ENCODE measurements around the gene IL17B.

IL17B gene

DNA sequence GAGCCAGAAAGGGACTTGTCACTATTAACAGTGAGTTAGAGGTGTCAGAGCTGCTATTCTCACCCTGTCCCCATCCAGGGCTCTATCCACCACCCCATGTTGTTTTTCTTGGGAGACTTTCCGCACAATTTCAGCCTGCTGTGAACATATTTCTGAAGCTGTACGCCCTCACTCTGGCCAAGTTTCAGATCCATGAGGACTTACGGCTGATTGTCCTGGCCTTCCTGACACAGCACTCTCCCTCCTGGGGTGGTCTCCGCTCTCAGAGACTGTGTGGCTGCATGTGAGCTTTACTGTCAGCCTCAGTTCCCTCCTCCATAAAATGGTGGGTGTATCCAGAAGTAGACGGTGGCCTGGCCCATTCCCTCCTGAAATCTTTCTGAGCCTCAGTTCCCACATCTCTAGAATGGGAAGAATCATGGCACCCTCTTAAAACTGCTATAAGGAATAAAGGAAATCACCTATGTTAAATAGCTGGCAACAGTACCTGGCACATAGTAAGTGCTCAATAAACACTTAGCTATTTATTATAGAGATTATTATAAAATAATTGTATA, 804 bp upstream of the IL17B start:
- Histone ChIP-seq H3K36me3 (ENCODE audit: control insufficient read depth in 5 of 5, insufficient read depth in 5 of 5, low read length in 5 of 5) (no peaks in the 10 kb centered on the region), H3K4me1 (ENCODE audit: control insufficient read depth in 5 of 5, insufficient read depth in 5 of 5, low read length in 5 of 5) (peaks cover 0 to 31% (median 27%) of the 10 kb centered on the region in 5 donors), H3K27me3 (ENCODE audit: control insufficient read depth in 5 of 5, insufficient read depth in 4 of 5, low read length in 5 of 5) (no peaks in the 10 kb centered on the region), H3K27ac (ENCODE audit: low read depth, low read length) (no peak overlapping the region), H3K4me3 (ENCODE audit: low read depth in 1 of 5, low read length in 5 of 5) (no peak overlapping the region), H3K9ac (ENCODE audit: low read length in 5 of 5) (no peak overlapping the region), H3K9me3 (ENCODE audit: control insufficient read depth in 5 of 5, low read length in 5 of 5) (no peaks in the 10 kb centered on the region)

- Histone ChIP-seq H3K27me3 (ENCODE audit: control insufficient read depth in 5 of 5, insufficient read depth in 4 of 5, low read length in 5 of 5) (no peaks in the 10 kb centered on the region), H3K36me3 (ENCODE audit: control insufficient read depth in 5 of 5, insufficient read depth in 5 of 5, low read length in 5 of 5) (no peaks in the 10 kb centered on the region), H3K27ac (ENCODE audit: low read depth, low read length) (no peak overlapping the region), H3K9ac (ENCODE audit: low read length in 5 of 5) (no peak overlapping the region), H3K4me3 (ENCODE audit: low read depth in 1 of 5, low read length in 5 of 5) (no peak overlapping the region), H3K9me3 (ENCODE audit: control insufficient read depth in 5 of 5, low read length in 5 of 5) (no peaks in the 10 kb centered on the region), H3K4me1 (ENCODE audit: control insufficient read depth in 5 of 5, insufficient read depth in 5 of 5, low read length in 5 of 5) (peaks cover 0 to 22% (median 19%) of the 10 kb centered on the region in 5 donors)
These were observed 761 bp downstream of the IL17B start for GRCh38 chr5:149378241-149378820.

GRCh38 chr5:149376711-149377447, 2.2 kb downstream of the IL17B start:
- no peak overlapping the region for H3K4me3 ChIP-seq (ENCODE audit: low read depth in 1 of 5, low read length in 5 of 5)
- H3K27me3 ChIP-seq (ENCODE audit: control insufficient read depth in 5 of 5, insufficient read depth in 4 of 5, low read length in 5 of 5) = no peaks in the 10 kb centered on the region
- H3K27ac ChIP-seq (ENCODE audit: low read depth, low read length) = no peak overlapping the region
- no peaks in the 10 kb centered on the region for H3K36me3 ChIP-seq (ENCODE audit: control insufficient read depth in 5 of 5, insufficient read depth in 5 of 5, low read length in 5 of 5)
- peaks cover 0 to 11% (median 4%) of the 10 kb centered on the region in 5 donors for H3K4me1 ChIP-seq (ENCODE audit: control insufficient read depth in 5 of 5, insufficient read depth in 5 of 5, low read length in 5 of 5)
- H3K9ac ChIP-seq (ENCODE audit: low read length in 5 of 5) = no peak overlapping the region
- no peaks in the 10 kb centered on the region for H3K9me3 ChIP-seq (ENCODE audit: control insufficient read depth in 5 of 5, low read length in 5 of 5)

DNA sequence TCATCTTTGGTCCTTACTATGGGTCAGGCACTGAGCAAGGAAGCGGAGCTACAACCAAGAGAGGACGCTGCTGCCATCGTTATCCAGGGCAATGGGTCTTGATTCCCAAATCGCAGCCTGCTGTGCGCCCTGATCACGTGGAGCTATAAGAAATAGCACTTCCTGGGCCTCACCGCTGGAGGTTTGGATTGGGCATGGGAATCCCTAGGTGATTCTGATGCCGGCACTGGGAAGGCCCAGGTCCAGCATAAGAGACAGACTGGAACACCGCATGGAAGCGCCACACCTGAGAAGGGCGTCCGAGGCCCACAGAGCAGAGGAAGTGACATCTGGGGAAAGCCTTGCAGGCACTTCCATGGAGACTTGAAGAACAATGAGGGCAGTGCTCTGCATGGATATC, 3.0 kb downstream of the IL17B start:
- Histone ChIP-seq H3K9ac (ENCODE audit: low read length in 5 of 5) (no peak overlapping the region), H3K27me3 (ENCODE audit: control insufficient read depth in 5 of 5, insufficient read depth in 4 of 5, low read length in 5 of 5) (peaks cover 0 to 2% (median 0%) of the 10 kb centered on the region in 5 donors), H3K4me1 (ENCODE audit: control insufficient read depth in 5 of 5, insufficient read depth in 5 of 5, low read length in 5 of 5) (peaks cover 0 to 11% (median 0%) of the 10 kb centered on the region in 5 donors), H3K4me3 (ENCODE audit: low read depth in 1 of 5, low read length in 5 of 5) (no peak overlapping the region), H3K36me3 (ENCODE audit: control insufficient read depth in 5 of 5, insufficient read depth in 5 of 5, low read length in 5 of 5) (no peaks in the 10 kb centered on the region), H3K27ac (ENCODE audit: low read depth, low read length) (no peak overlapping the region), H3K9me3 (ENCODE audit: control insufficient read depth in 5 of 5, low read length in 5 of 5) (no peaks in the 10 kb centered on the region)

GRCh38 chr5:149375434-149375833, 3.7 kb downstream of the IL17B start:
- H3K4me3 ChIP-seq (ENCODE audit: low read depth in 1 of 5, low read length in 5 of 5) = no peak overlapping the region
- no peak overlapping the region for H3K27ac ChIP-seq (ENCODE audit: low read depth, low read length)
- H3K36me3 ChIP-seq (ENCODE audit: control insufficient read depth in 5 of 5, insufficient read depth in 5 of 5, low read length in 5 of 5) = no peaks in the 10 kb centered on the region
- H3K9ac ChIP-seq (ENCODE audit: low read length in 5 of 5) = no peak overlapping the region
- H3K27me3 ChIP-seq (ENCODE audit: control insufficient read depth in 5 of 5, insufficient read depth in 4 of 5, low read length in 5 of 5) = peaks cover 0 to 2% (median 0%) of the 10 kb centered on the region in 5 donors
- peaks cover 0 to 12% (median 0%) of the 10 kb centered on the region in 5 donors for H3K4me1 ChIP-seq (ENCODE audit: control insufficient read depth in 5 of 5, insufficient read depth in 5 of 5, low read length in 5 of 5)
- H3K9me3 ChIP-seq (ENCODE audit: control insufficient read depth in 5 of 5, low read length in 5 of 5) = no peaks in the 10 kb centered on the region

DNA sequence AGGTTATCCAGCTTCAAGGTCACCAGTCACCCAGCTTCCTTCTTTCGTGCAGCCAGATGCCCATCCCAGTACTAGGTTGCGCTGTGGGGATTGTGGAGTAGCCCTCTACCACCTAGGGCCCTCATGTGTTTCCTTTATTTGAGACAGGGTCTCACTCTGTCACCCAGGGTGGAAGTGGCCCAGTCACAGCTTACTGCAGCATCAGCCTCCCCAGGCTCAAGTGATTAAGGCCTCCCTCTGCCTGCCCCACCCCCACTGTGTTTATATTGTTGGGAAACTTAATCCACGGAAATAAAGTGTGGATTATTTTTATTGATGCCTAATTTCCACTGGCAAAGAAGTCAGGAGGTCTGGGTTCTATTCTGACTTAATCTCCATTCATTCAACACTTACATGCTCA, 4.3 kb downstream of the IL17B start:
- H3K4me3 ChIP-seq (ENCODE audit: low read depth in 1 of 5, low read length in 5 of 5) = no peak overlapping the region
- H3K4me1 ChIP-seq (ENCODE audit: control insufficient read depth in 5 of 5, insufficient read depth in 5 of 5, low read length in 5 of 5) = peaks cover 0 to 12% (median 0%) of the 10 kb centered on the region in 5 donors
- H3K27ac ChIP-seq (ENCODE audit: low read depth, low read length) = no peak overlapping the region
- H3K9ac ChIP-seq (ENCODE audit: low read length in 5 of 5) = no peak overlapping the region
- H3K36me3 ChIP-seq (ENCODE audit: control insufficient read depth in 5 of 5, insufficient read depth in 5 of 5, low read length in 5 of 5) = no peaks in the 10 kb centered on the region
- peaks cover 0 to 2% (median 0%) of the 10 kb centered on the region in 5 donors for H3K27me3 ChIP-seq (ENCODE audit: control insufficient read depth in 5 of 5, insufficient read depth in 4 of 5, low read length in 5 of 5)
- no peaks in the 10 kb centered on the region for H3K9me3 ChIP-seq (ENCODE audit: control insufficient read depth in 5 of 5, low read length in 5 of 5)

DNA sequence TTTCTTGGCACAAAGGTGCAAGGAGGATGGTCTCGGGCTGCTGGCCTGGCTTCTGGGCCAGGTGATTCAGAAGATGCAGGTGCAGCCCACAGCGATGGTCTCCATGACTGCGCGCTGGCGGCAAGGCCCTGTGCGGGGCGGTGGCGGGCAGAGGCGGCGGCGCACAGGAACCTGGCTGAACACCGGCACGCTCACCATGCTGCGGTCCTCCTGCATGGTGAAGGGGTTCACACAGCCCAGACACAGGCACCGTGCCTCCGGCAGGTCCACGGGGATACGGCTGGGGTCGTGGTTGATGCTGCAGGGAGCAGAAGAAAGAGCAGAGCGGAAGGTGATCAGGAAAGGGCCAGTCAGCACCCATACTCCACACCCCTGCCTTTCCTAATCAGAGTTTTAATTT, 4.8 kb downstream of the IL17B start:
- no peaks in the 10 kb centered on the region for H3K9me3 ChIP-seq (ENCODE audit: control insufficient read depth in 5 of 5, low read length in 5 of 5)
- H3K27me3 ChIP-seq (ENCODE audit: control insufficient read depth in 5 of 5, insufficient read depth in 4 of 5, low read length in 5 of 5) = peaks cover 0 to 2% (median 0%) of the 10 kb centered on the region in 5 donors
- H3K27ac ChIP-seq (ENCODE audit: low read depth, low read length) = no peak overlapping the region
- H3K9ac ChIP-seq (ENCODE audit: low read length in 5 of 5) = no peak overlapping the region
- peaks cover 0 to 12% (median 0%) of the 10 kb centered on the region in 5 donors for H3K4me1 ChIP-seq (ENCODE audit: control insufficient read depth in 5 of 5, insufficient read depth in 5 of 5, low read length in 5 of 5)
- no peak overlapping the region for H3K4me3 ChIP-seq (ENCODE audit: low read depth in 1 of 5, low read length in 5 of 5)
- H3K36me3 ChIP-seq (ENCODE audit: control insufficient read depth in 5 of 5, insufficient read depth in 5 of 5, low read length in 5 of 5) = no peaks in the 10 kb centered on the region

GRCh38 chr5:149372932-149373331, 6.2 kb downstream of the IL17B start:
- H3K4me3 ChIP-seq (ENCODE audit: low read depth in 1 of 5, low read length in 5 of 5) = no peak overlapping the region
- no peaks in the 10 kb centered on the region for H3K36me3 ChIP-seq (ENCODE audit: control insufficient read depth in 5 of 5, insufficient read depth in 5 of 5, low read length in 5 of 5)
- H3K9me3 ChIP-seq (ENCODE audit: control insufficient read depth in 5 of 5, low read length in 5 of 5) = no peaks in the 10 kb centered on the region
- H3K27ac ChIP-seq (ENCODE audit: low read depth, low read length) = no peak overlapping the region
- peaks cover 0 to 2% (median 0%) of the 10 kb centered on the region in 5 donors for H3K27me3 ChIP-seq (ENCODE audit: control insufficient read depth in 5 of 5, insufficient read depth in 4 of 5, low read length in 5 of 5)
- no peak overlapping the region for H3K9ac ChIP-seq (ENCODE audit: low read length in 5 of 5)
- H3K4me1 ChIP-seq (ENCODE audit: control insufficient read depth in 5 of 5, insufficient read depth in 5 of 5, low read length in 5 of 5) = peaks cover 0 to 12% (median 0%) of the 10 kb centered on the region in 5 donors

DNA sequence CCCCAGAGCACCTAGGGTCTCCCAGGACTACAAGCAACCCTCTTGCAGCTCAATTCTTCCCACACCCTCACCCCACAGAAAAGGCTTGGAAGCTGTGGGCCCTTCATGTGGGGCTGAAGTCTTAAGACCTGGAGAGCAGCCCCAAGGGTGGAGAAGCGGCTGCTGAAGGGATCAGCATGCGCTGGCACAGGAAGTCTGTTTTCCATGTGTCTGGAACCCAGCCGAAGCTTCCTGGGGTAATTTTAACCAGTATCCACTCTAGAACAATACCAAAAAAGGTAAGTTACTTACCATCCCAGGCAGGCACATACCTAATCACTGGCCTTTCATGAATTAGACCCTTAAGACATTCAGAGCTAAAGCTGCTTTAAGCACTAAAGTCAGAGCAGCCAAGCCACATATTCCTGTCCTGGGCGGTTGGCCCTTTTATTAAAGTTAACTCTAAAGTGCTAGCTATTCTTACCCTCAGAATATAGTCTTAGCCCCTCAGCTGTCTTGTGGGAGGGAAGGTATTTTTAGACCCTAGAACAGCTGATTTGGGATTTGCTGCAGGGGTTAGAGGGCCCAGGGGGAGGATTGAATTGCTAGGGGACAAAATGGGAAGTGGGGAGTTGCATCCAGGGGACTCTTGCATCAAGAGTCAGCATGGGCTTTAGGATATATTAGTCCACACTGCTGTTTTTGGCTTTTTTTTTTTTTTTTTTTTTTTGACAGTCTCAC, 6.9 kb downstream of the IL17B start:
- H3K9ac ChIP-seq (ENCODE audit: low read length in 5 of 5) = no peak overlapping the region
- H3K36me3 ChIP-seq (ENCODE audit: control insufficient read depth in 5 of 5, insufficient read depth in 5 of 5, low read length in 5 of 5) = no peaks in the 10 kb centered on the region
- H3K4me3 ChIP-seq (ENCODE audit: low read depth in 1 of 5, low read length in 5 of 5) = no peak overlapping the region
- peaks cover 0 to 16% (median 3%) of the 10 kb centered on the region in 5 donors for H3K4me1 ChIP-seq (ENCODE audit: control insufficient read depth in 5 of 5, insufficient read depth in 5 of 5, low read length in 5 of 5)
- no peaks in the 10 kb centered on the region for H3K9me3 ChIP-seq (ENCODE audit: control insufficient read depth in 5 of 5, low read length in 5 of 5)
- peaks cover 0 to 2% (median 0%) of the 10 kb centered on the region in 5 donors for H3K27me3 ChIP-seq (ENCODE audit: control insufficient read depth in 5 of 5, insufficient read depth in 4 of 5, low read length in 5 of 5)
- H3K27ac ChIP-seq (ENCODE audit: low read depth, low read length) = no peak overlapping the region
